Measurements from ENCODE around the gene CACNG5.

DNA sequence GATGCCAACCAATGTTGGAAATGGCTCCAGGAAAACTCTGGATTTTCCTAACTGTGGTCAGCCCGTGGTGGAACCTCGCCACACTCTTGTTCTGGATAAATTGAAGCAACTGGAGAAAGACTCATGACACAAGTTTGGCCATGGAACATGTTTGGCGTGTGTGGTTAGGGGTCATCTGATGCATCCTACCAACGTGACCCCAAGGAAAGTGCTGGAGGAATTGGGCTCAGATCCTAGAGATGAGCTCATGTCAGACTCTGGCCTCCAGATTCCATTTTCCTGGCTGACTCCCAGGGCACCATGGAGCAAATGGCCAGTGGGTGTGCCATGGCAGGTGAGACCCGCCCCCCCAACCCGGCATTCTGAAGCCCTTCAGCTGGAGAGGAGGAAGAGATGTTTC, 58.5 kb downstream of the CACNG5 start:
- TF ChIP-seq POLR2AphosphoS5 (IDR thresholded peaks at IDR 0.05; ENCODE audit: low read depth, low read length): no peak
- TF ChIP-seq, protein P1, sequence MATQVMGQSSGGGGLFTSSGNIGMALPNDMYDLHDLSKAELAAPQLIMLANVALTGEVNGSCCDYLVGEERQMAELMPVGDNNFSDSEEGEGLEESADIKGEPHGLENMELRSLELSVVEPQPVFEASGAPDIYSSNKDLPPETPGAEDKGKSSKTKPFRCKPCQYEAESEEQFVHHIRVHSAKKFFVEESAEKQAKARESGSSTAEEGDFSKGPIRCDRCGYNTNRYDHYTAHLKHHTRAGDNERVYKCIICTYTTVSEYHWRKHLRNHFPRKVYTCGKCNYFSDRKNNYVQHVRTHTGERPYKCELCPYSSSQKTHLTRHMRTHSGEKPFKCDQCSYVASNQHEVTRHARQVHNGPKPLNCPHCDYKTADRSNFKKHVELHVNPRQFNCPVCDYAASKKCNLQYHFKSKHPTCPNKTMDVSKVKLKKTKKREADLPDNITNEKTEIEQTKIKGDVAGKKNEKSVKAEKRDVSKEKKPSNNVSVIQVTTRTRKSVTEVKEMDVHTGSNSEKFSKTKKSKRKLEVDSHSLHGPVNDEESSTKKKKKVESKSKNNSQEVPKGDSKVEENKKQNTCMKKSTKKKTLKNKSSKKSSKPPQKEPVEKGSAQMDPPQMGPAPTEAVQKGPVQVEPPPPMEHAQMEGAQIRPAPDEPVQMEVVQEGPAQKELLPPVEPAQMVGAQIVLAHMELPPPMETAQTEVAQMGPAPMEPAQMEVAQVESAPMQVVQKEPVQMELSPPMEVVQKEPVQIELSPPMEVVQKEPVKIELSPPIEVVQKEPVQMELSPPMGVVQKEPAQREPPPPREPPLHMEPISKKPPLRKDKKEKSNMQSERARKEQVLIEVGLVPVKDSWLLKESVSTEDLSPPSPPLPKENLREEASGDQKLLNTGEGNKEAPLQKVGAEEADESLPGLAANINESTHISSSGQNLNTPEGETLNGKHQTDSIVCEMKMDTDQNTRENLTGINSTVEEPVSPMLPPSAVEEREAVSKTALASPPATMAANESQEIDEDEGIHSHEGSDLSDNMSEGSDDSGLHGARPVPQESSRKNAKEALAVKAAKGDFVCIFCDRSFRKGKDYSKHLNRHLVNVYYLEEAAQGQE (IDR thresholded peaks at IDR 0.05; ENCODE audit: insufficient read depth in 1 of 2, low read depth in 2 of 2, low read length in 2 of 2): no peak
